Brain pericyte (primary cell): ENCODE data around the gene RAB12.

ENCODE experiments used
- DNase-seq: peaks from one replicate; pipeline ENCODE4 v3.0.0-alpha.2; 2012; ENCODE audit warnings: low read depth, low spot score

Gene RAB12

GRCh38 chr18:8684577-8684976, 75.3 kb downstream of the RAB12 start:
- DNase-seq = no peak

GRCh38 chr18:8685141-8685913, 76.1 kb downstream of the RAB12 start:
- DNase-seq = peak; percentile 41

GRCh38 chr18:8685914-8686216, 76.6 kb downstream of the RAB12 start:
- DNase-seq = no peak

GRCh38 chr18:8686611-8687010, 77.4 kb downstream of the RAB12 start:
- no peak for DNase-seq

- no peak for DNase-seq
These were observed 79.1 kb downstream of the RAB12 start for GRCh38 chr18:8688216-8688800.

- DNase-seq = no peak
These were observed 79.6 kb downstream of the RAB12 start for GRCh38 chr18:8688816-8689215.
